HepG2 (cell line): ENCODE measurements around the gene DHX29. TPM values are rescaled to one million over a fixed set of nuclear protein-coding genes. Genes with fewer than 3 reads are reported as not detected.

Experiments used
- ATAC-seq: fragments of 200-7000 bp; cut with Tn5 transposase; 3 replicates; pipeline ENCODE4 v1.9.1; 2020; ENCODE audit warnings: mild to moderate bottlenecking, moderate library complexity
- BruUV-seq: library from RNA; stranded (reverse); fragments of 400-500 nt; replicated peaks from 2 replicates; lab custom pipeline; 2021; lab: Mats Ljungman, UMichigan
- CTCF ChIA-PET: fragments of 300-600 bp; formaldehyde crosslinking; extraction: SDS; loops from one replicate; lab custom pipeline; 2021; ENCODE audit warnings: low total read pairs, inconsistent platforms, low intra/inter-chr PET ratio; lab: Yijun Ruan, JAX
- POLR2A ChIA-PET: fragments of 350-600 bp; sonication (Branson Sonifier 250); formaldehyde crosslinking; loops from one replicate; lab custom pipeline; 2020; ENCODE audit warnings: antibody characterized with exemption, inconsistent platforms; lab: Yijun Ruan, JAX
- DNase-seq: peaks from one replicate; pipeline ENCODE4 v3.0.0-alpha.2; 2015; ENCODE audit warnings: low spot score
- FAIRE-seq: peaks from 3 replicates; lab custom pipeline; 2011; peaks lifted over from hg19 to GRCh38; lab: Jason Lieb, UNC
- H2AFZ ChIP-seq: one replicate; pipeline ENCODE4 v1.6.1; 2011; ENCODE audit warnings: low read length, inconsistent platforms
- H3K27ac ChIP-seq: fragments of 300-600 bp; 3 replicates; pipeline ENCODE4 v1.8.0; 2011; ENCODE audit warnings: mixed run types, mild to moderate bottlenecking, mixed read lengths, low read length, inconsistent platforms; ENCODE audit not compliant: insufficient read depth; ENCODE audit errors: extremely low read length
- H3K27me3 ChIP-seq, 2 experiments: fragments of 200-600 bp in 1 of 2; 2 replicates in 1 of 2; 3 replicates in 1 of 2; pipeline versions ENCODE4 v1.6.0 to v1.8.0; 2011; ENCODE audit warnings: low read length in 2 of 2, mild to moderate bottlenecking in 2 of 2, moderate library complexity in 2 of 2, inconsistent platforms in 1 of 2; ENCODE audit not compliant: insufficient read depth in 2 of 2, control insufficient read depth in 1 of 2
- H3K36me3 ChIP-seq, 2 experiments: fragments of 200-600 bp in 1 of 2; replicated peaks in 1 of 2; 2 replicates in 1 of 2; 3 replicates in 1 of 2; pipeline versions ENCODE4 v1.5.1 to v1.8.0; 2011; ENCODE audit warnings: low read length in 2 of 2, inconsistent platforms in 1 of 2; ENCODE audit not compliant: insufficient read depth in 2 of 2, control insufficient read depth in 1 of 2
- H3K4me1 ChIP-seq: 2 replicates; pipeline ENCODE4 v1.5.1; 2012; ENCODE audit warnings: low read length, inconsistent platforms; ENCODE audit not compliant: insufficient read depth
- H3K4me2 ChIP-seq: 2 replicates; pipeline ENCODE4 v1.6.0; 2011; ENCODE audit warnings: low read depth, low read length, inconsistent platforms
- H3K4me3 ChIP-seq, 3 experiments: fragments of 200-600 bp in 1 of 3; sonication (generic), shearing (Covaris generic) in 1 of 3; replicated peaks in 1 of 3; 2 replicates each; pipeline ENCODE4 v1.5.1; 2011 to 2016; ENCODE audit warnings: low read length in 3 of 3, inconsistent platforms in 2 of 3, low read depth in 2 of 3, mild to moderate bottlenecking in 2 of 3, control low read depth in 1 of 3, mixed read lengths in 1 of 3; ENCODE audit not compliant: insufficient read depth in 1 of 3
- H3K79me2 ChIP-seq: one replicate; pipeline ENCODE4 v1.6.1; 2011; ENCODE audit warnings: low read length, inconsistent platforms; ENCODE audit not compliant: insufficient read depth
- H3K9ac ChIP-seq: 2 replicates; pipeline ENCODE4 v1.6.0; 2011; ENCODE audit warnings: mild to moderate bottlenecking, low read depth, low read length, inconsistent platforms; ENCODE audit not compliant: insufficient read depth
- H3K9me3 ChIP-seq: 2 replicates; pipeline ENCODE4 v1.5.1; 2012; ENCODE audit warnings: mild to moderate bottlenecking, low read length
- H4K20me1 ChIP-seq: 2 replicates; pipeline ENCODE4 v1.6.0; 2011; ENCODE audit warnings: inconsistent platforms, mild to moderate bottlenecking, low read length, moderate library complexity; ENCODE audit not compliant: insufficient read depth
- CBX2 ChIP-seq, 2 experiments: fragments of 200-600 bp in 1 of 2; sonication (generic); formaldehyde crosslinking in 1 of 2; IDR thresholded peaks; 2 replicates each; pipeline versions ENCODE4 v1.7.0 to v1.8.1; 2018 to 2022; ENCODE audit warnings: low read depth in 2 of 2, low read length in 1 of 2, mild to moderate bottlenecking in 1 of 2, missing genetic modification reagents in 1 of 2
- FOXA1 ChIP-seq, 2 experiments: fragments of 450-650 bp in 1 of 2; sonication (generic) in 1 of 2; formaldehyde crosslinking in 1 of 2; IDR thresholded peaks; 2 replicates each; pipeline versions ENCODE4 v1.4.0 to v1.6.1; 2016 to 2020; ENCODE audit warnings: missing genetic modification reagents in 1 of 2
- FOXC1 ChIP-seq: sonication (generic); formaldehyde crosslinking; IDR thresholded peaks from 2 replicates; pipeline ENCODE4 v1.8.0; 2022; ENCODE audit warnings: mild to moderate bottlenecking, missing genetic modification reagents, borderline replicate concordance
- GATAD1 ChIP-seq: IDR thresholded peaks from 2 replicates; pipeline ENCODE4 v1.6.1; 2016; ENCODE audit warnings: missing genetic modification reagents, missing compliant biosample characterization
- KMT2B ChIP-seq: IDR thresholded peaks from 2 replicates; pipeline ENCODE4 v1.6.1; 2016; ENCODE audit warnings: missing genetic modification reagents, missing compliant biosample characterization
- RFX3 ChIP-seq: IDR thresholded peaks from 2 replicates; pipeline ENCODE4 v1.6.1; 2016; ENCODE audit warnings: missing biosample characterization, missing genetic modification reagents
- XBP1 ChIP-seq: sonication (generic); formaldehyde crosslinking; IDR thresholded peaks from 2 replicates; pipeline ENCODE4 v1.5.0; 2020; ENCODE audit warnings: missing genetic modification reagents
- ZNF124 ChIP-seq: sonication (generic); formaldehyde crosslinking; IDR thresholded peaks from 2 replicates; pipeline ENCODE4 v1.4.0; 2020; ENCODE audit warnings: missing genetic modification reagents
- ZNF350 ChIP-seq: sonication (generic); formaldehyde crosslinking; IDR thresholded peaks from 2 replicates; pipeline ENCODE4 v1.4.0; 2020; ENCODE audit warnings: mild to moderate bottlenecking, low read depth, missing genetic modification reagents, borderline replicate concordance
- ZNF367 ChIP-seq: sonication (generic); formaldehyde crosslinking; IDR thresholded peaks from 2 replicates; pipeline ENCODE4 v1.4.0; 2020; ENCODE audit warnings: missing genetic modification reagents, borderline replicate concordance
- ZNF841 ChIP-seq: sonication (generic); formaldehyde crosslinking; IDR thresholded peaks from 2 replicates; pipeline ENCODE4 v1.8.1; 2023; ENCODE audit warnings: missing genetic modification reagents, borderline replicate concordance
- WGBS: methylation state at CpG from one replicate; pipeline ENCODE4 v1.1.6; 2017; ENCODE audit warnings: low lambda C conversion rate; 5-methylcytosine and 5-hydroxymethylcytosine counted together
- in situ Hi-C: cut with HindIII; loops from 2 replicates; pipeline ENCODE4 v1.10.0; 2017; ENCODE audit warnings: low pct_unique_long_range_greater_than_20kb; ENCODE audit not compliant: extremely low pct_ligation_motif_present
- intact Hi-C: fragments of 100-400 bp; cut with micrococcal nuclease; formaldehyde crosslinking; loops from one replicate; pipeline ENCODE4 v1.10.0; 2022; ENCODE audit not compliant: unreplicated experiment
- polyA plus RNA-seq, 8 experiments: library from polyadenylated mRNA; depleted of rRNA in 3 of 8; stranded (reverse) in 7 of 8; unstranded in 1 of 8; fragments of >200 nt; fragmentation: Illumina TruSeq in 4 of 8; extraction: Trizol in 4 of 8; gene quantifications; 2 replicates each; pipeline versions ENCODE4 v1.2.1 to v1.2.3, GENCODE V29; 2011 to 2016; ENCODE audit warnings: low read depth in 4 of 8, missing spikeins in 1 of 8, mixed read lengths in 1 of 8; ENCODE audit not compliant: insufficient read depth in 1 of 8
- total RNA-seq, 5 experiments: library from RNA; depleted of rRNA; stranded (reverse); fragments of >200 nt; fragmentation: Illumina TruSeq; extraction: Trizol; gene quantifications; 2 replicates each; pipeline ENCODE4 v1.2.3, GENCODE V29; 2016; ENCODE audit warnings: low read depth in 1 of 5
- TF ChIP-seq, protein P1 (sequence below): sonication (generic); formaldehyde crosslinking; IDR thresholded peaks from 2 replicates; pipeline ENCODE4 v1.8.1; 2023; ENCODE audit warnings: missing genetic modification reagents, mild to moderate bottlenecking, borderline replicate concordance
- TF ChIP-seq, protein P2 (sequence below): sonication (generic); formaldehyde crosslinking; IDR thresholded peaks from 2 replicates; pipeline ENCODE4 v1.5.1; 2020; ENCODE audit warnings: mild to moderate bottlenecking, moderate library complexity, missing genetic modification reagents
- TF ChIP-seq, protein P3 (sequence below): sonication (generic); formaldehyde crosslinking; IDR thresholded peaks from 2 replicates; pipeline ENCODE4 v1.5.1; 2020; ENCODE audit warnings: mild to moderate bottlenecking, missing genetic modification reagents, borderline replicate concordance
- TF ChIP-seq, protein P4 (sequence below): sonication (generic); formaldehyde crosslinking; IDR thresholded peaks from 2 replicates; pipeline ENCODE4 v1.5.0; 2020; ENCODE audit warnings: missing genetic modification reagents, mild to moderate bottlenecking, borderline replicate concordance

DHX29 gene
- total and polyA plus RNA-seq, 2 of the 13 experiments (the other 11 are each of a cell fraction or from before 2014, with no cell fraction given) = 1.9 to 22.0 TPM

- no peak for TF ChIP-seq FOXA1 (IDR thresholded peaks at IDR 0.05)
- TF ChIP-seq FOXA1 (CRISPR knock-in tag; IDR thresholded peaks at IDR 0.05) = no peak
- no peak for TF ChIP-seq KMT2B (CRISPR knock-in tag)
Measured at GRCh38 chr5:55343609-55344008, 36.1 kb upstream of the DHX29 start (continued).

DNA sequence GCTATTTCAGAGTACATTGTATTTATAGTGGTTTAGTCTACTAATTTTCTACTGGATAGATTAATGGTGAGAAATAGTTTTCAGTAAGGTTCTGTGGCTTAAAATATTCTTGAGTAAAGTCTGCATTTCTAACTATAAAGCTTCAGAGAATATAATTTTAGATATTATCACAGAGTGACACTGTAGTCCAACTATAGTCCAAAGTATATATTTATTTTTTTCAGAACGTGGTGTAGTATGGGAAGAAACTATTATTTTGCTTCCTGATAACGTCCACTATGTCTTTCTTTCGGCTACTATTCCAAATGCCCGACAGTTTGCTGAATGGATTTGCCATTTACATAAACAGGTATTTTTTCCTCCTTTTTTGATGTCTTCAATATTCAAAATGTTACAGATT is 35.6 kb upstream of the DHX29 start:
- Histone ChIP-seq H3K27ac (no peak overlapping the region), H3K27me3 (no peaks in the 10 kb centered on the region), H3K79me2 (peaks cover 6% of the 10 kb centered on the region), H3K4me2 (no peak overlapping the region), H3K9me3 (no peaks in the 10 kb centered on the region), H3K9ac (no peak overlapping the region), H4K20me1 (peaks cover 5% of the 10 kb centered on the region; the same call in 1 of the 2 replicates), H3K36me3 (peaks cover 3 to 72% of the 10 kb centered on the region in 2 experiments; a peak in 4 of 5 replicates), H3K4me1 (peaks cover 15% of the 10 kb centered on the region), H3K4me3 (no peak overlapping the region), H2AFZ (no peak overlapping the region)
- FAIRE-seq (no peak), ATAC-seq (no peak), DNase-seq (no peak)
- intact Hi-C loops = no loop called here
- ChIA-PET POLR2A (no interaction called here), CTCF (interaction anchor here (2.0 kb wide), 1 partner anchor 349 kb away, joined by 5 read pairs; no protein-coding TSS in a partner anchor)
- 80% methylated on average over 4 of the region's 4 CpGs for WGBS
- no TSS peak for BruUV-seq
- in situ Hi-C loops = no loop called here
- no peak for TF ChIP-seq ZNF124 (CRISPR knock-in tag)
- TF ChIP-seq, protein P1, sequence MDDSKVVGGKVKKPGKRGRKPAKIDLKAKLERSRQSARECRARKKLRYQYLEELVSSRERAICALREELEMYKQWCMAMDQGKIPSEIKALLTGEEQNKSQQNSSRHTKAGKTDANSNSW = no peak
- no peak for TF ChIP-seq GATAD1
- TF ChIP-seq FOXC1 (CRISPR knock-in tag) = no peak
- TF ChIP-seq XBP1 = no peak
- TF ChIP-seq, protein P2, sequence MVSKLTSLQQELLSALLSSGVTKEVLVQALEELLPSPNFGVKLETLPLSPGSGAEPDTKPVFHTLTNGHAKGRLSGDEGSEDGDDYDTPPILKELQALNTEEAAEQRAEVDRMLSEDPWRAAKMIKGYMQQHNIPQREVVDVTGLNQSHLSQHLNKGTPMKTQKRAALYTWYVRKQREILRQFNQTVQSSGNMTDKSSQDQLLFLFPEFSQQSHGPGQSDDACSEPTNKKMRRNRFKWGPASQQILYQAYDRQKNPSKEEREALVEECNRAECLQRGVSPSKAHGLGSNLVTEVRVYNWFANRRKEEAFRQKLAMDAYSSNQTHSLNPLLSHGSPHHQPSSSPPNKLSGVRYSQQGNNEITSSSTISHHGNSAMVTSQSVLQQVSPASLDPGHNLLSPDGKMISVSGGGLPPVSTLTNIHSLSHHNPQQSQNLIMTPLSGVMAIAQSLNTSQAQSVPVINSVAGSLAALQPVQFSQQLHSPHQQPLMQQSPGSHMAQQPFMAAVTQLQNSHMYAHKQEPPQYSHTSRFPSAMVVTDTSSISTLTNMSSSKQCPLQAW (CRISPR knock-in tag) = no peak
- TF ChIP-seq, protein P3, sequence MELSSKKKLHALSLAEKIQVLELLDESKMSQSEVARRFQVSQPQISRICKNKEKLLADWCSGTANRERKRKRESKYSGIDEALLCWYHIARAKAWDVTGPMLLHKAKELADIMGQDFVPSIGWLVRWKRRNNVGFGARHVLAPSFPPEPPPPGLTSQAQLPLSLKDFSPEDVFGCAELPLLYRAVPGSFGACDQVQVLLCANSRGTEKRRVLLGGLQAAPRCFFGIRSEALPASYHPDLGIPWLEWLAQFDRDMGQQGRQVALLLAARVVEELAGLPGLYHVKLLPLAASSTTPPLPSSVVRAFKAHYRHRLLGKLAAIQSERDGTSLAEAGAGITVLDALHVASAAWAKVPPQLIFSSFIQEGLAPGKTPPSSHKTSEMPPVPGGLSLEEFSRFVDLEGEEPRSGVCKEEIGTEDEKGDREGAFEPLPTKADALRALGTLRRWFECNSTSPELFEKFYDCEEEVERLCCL (CRISPR knock-in tag) = no peak
- TF ChIP-seq ZNF367 (CRISPR knock-in tag) = no peak
- no peak for TF ChIP-seq RFX3 (CRISPR knock-in tag)
- no peak for TF ChIP-seq ZNF841 (CRISPR knock-in tag)
- no peak for TF ChIP-seq CBX2 (IDR thresholded peaks at IDR 0.05; ENCODE audit: low read depth, low read length)
- TF ChIP-seq CBX2 (CRISPR knock-in tag; IDR thresholded peaks at IDR 0.05; ENCODE audit: low read depth) = no peak
- TF ChIP-seq ZNF350 = no peak
- TF ChIP-seq, protein P4, sequence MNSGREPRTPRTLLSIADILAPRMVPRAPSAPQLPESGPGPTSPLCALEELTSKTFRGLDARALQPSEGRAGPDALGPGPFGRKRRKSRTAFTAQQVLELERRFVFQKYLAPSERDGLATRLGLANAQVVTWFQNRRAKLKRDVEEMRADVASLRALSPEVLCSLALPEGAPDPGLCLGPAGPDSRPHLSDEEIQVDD (CRISPR knock-in tag) = no peak
